ENCODE measurements around the gene PDZD8. TPM values are rescaled to one million over a fixed set of nuclear protein-coding genes. Genes with fewer than 3 reads are reported as not detected.

The PDZD8 gene
- total RNA-seq, 2 donors from 2014 or later = 53.3 to 60.1 TPM

DNA sequence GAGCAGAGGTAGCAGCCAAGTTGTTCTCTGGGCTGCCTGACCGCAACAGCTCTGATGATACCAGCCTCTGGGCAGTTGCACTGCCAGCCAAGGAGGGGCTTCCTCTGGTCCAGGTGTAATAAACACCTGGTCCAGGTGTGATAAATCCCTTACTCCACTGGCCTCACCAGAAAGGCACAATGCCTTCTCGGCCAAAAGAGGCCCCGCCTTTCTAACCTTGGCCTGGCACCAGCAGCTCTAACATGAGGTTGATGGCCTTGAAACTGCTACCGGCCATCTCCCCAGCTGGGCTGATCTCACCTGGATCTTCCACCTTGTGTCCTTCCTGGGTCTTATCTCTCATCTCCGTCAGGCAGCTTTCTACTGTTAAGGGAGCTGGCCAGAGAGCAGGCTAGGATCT is 45.5 kb upstream of the PDZD8 start:
- Histone ChIP-seq H3K4me3 (ENCODE audit: low read length) (no peak overlapping the region), H3K9ac (ENCODE audit: extremely low read depth, low read length, poor library complexity, severe bottlenecking) (no peak overlapping the region), H3K27ac (ENCODE audit: low read depth, low read length) (no peak overlapping the region), H3K27me3 (ENCODE audit: control insufficient read depth, insufficient read depth, low read length, poor library complexity, severe bottlenecking) (no peaks in the 10 kb centered on the region), H3K9me3 (ENCODE audit: control insufficient read depth, low read length) (no peaks in the 10 kb centered on the region), H3K4me1 (ENCODE audit: control insufficient read depth, insufficient read depth, low read length) (peaks cover 6% of the 10 kb centered on the region), H3K36me3 (ENCODE audit: control insufficient read depth, insufficient read depth, low read length) (no peaks in the 10 kb centered on the region)
- no peak for DNase-seq
- Mint-ChIP-seq H3K27me3 (ENCODE audit: insufficient read depth) (no peaks in the 10 kb centered on the region), H3K4me3 (no peak overlapping the region), H3K4me1 (peaks cover 32% of the 10 kb centered on the region), H3K27ac (peak overlapping the region; percentile 2), H3K9me3 (no peaks in the 10 kb centered on the region), H3K36me3 (ENCODE audit: low read depth) (no peaks in the 10 kb centered on the region)
- TF ChIP-seq, protein P1, sequence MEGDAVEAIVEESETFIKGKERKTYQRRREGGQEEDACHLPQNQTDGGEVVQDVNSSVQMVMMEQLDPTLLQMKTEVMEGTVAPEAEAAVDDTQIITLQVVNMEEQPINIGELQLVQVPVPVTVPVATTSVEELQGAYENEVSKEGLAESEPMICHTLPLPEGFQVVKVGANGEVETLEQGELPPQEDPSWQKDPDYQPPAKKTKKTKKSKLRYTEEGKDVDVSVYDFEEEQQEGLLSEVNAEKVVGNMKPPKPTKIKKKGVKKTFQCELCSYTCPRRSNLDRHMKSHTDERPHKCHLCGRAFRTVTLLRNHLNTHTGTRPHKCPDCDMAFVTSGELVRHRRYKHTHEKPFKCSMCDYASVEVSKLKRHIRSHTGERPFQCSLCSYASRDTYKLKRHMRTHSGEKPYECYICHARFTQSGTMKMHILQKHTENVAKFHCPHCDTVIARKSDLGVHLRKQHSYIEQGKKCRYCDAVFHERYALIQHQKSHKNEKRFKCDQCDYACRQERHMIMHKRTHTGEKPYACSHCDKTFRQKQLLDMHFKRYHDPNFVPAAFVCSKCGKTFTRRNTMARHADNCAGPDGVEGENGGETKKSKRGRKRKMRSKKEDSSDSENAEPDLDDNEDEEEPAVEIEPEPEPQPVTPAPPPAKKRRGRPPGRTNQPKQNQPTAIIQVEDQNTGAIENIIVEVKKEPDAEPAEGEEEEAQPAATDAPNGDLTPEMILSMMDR (conservative IDR thresholded peaks at IDR 0.05) = no peak
- WGBS, 2 experiments (ENCODE audit: insufficient coverage in 1 of 2, insufficient read length in 1 of 2) = 87 to 100% methylated on average over 3 to 5 of the region's 5 CpGs

DNA sequence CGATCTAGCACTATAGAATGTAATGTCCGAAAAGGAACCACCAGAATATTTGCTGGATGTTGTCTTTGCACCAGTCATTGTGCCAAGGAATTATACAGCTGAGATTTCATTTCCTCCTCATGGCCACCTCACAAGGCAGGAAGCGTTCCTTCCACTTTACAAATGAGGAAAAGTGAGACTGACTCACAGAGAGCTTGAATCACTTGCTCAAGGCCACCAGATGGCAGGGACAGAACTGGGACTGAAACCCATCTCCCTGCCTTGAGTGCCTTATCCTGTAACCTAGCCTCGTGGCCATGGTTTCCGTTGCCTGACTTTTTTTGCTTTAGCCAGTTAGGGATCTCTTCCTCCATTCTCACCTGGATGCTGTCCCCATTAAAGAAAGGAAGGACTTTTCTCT is 44.7 kb upstream of the PDZD8 start:
- no peaks in the 10 kb centered on the region for H3K27me3 ChIP-seq (ENCODE audit: control insufficient read depth, insufficient read depth, low read length, poor library complexity, severe bottlenecking)
- WGBS, 2 experiments (ENCODE audit: insufficient coverage in 1 of 2, insufficient read length in 1 of 2) = 86 to 89% methylated on average over 5 of the region's 5 CpGs
- H3K36me3 ChIP-seq (ENCODE audit: control insufficient read depth, insufficient read depth, low read length) = no peaks in the 10 kb centered on the region
- H3K27ac Mint-ChIP-seq = peak overlapping the region; percentile 37
- H3K4me1 ChIP-seq (ENCODE audit: control insufficient read depth, insufficient read depth, low read length) = peaks cover 6% of the 10 kb centered on the region
- H3K36me3 Mint-ChIP-seq (ENCODE audit: low read depth) = no peaks in the 10 kb centered on the region
- no peak overlapping the region for H3K4me3 ChIP-seq (ENCODE audit: low read length)
- H3K9me3 Mint-ChIP-seq = no peaks in the 10 kb centered on the region
- peaks cover 25% of the 10 kb centered on the region for H3K4me1 Mint-ChIP-seq
- no peak for DNase-seq
- TF ChIP-seq, protein P1 (conservative IDR thresholded peaks at IDR 0.05) = peak; percentile 60
- H3K27me3 Mint-ChIP-seq (ENCODE audit: insufficient read depth) = no peaks in the 10 kb centered on the region
- H3K27ac ChIP-seq (ENCODE audit: low read depth, low read length) = no peak overlapping the region
- H3K9ac ChIP-seq (ENCODE audit: extremely low read depth, low read length, poor library complexity, severe bottlenecking) = no peak overlapping the region
- no peaks in the 10 kb centered on the region for H3K9me3 ChIP-seq (ENCODE audit: control insufficient read depth, low read length)
- no peak overlapping the region for H3K4me3 Mint-ChIP-seq

- no peak overlapping the region for H3K4me3 Mint-ChIP-seq
- H3K27ac Mint-ChIP-seq = no peak overlapping the region
- no peaks in the 10 kb centered on the region for H3K36me3 Mint-ChIP-seq (ENCODE audit: low read depth)
- no peaks in the 10 kb centered on the region for H3K36me3 ChIP-seq (ENCODE audit: control insufficient read depth, insufficient read depth, low read length)
- H3K27me3 Mint-ChIP-seq (ENCODE audit: insufficient read depth) = no peaks in the 10 kb centered on the region
- H3K4me3 ChIP-seq (ENCODE audit: low read length) = no peak overlapping the region
- H3K9ac ChIP-seq (ENCODE audit: extremely low read depth, low read length, poor library complexity, severe bottlenecking) = no peak overlapping the region
- peaks cover 23% of the 10 kb centered on the region for H3K4me1 Mint-ChIP-seq
- no peak for DNase-seq
- TF ChIP-seq, protein P1 (conservative IDR thresholded peaks at IDR 0.05) = no peak
- H3K9me3 Mint-ChIP-seq = no peaks in the 10 kb centered on the region
- no peaks in the 10 kb centered on the region for H3K9me3 ChIP-seq (ENCODE audit: control insufficient read depth, low read length)
- no peak overlapping the region for H3K27ac ChIP-seq (ENCODE audit: low read depth, low read length)
- H3K4me1 ChIP-seq (ENCODE audit: control insufficient read depth, insufficient read depth, low read length) = peaks cover 6% of the 10 kb centered on the region
- H3K27me3 ChIP-seq (ENCODE audit: control insufficient read depth, insufficient read depth, low read length, poor library complexity, severe bottlenecking) = no peaks in the 10 kb centered on the region
- WGBS, 2 experiments (ENCODE audit: insufficient coverage in 1 of 2, insufficient read length in 1 of 2) = 58 to 80% methylated on average over 1 to 2 of the region's 2 CpGs
Observed at GRCh38 chr10:117419159-117419558, 43.9 kb upstream of the PDZD8 start.

All from endodermal cell (in vitro differentiated cells).